ENCODE measurements around the gene NIT1. TPM values are rescaled to one million over a fixed set of nuclear protein-coding genes. Genes with fewer than 3 reads are reported as not detected.

Gene NIT1
- total and polyA plus RNA-seq, 10 of the 15 experiments (the other 5 are each of a cell fraction or from before 2014, with no cell fraction given), result 19.2 to 54.4 (median 28.3) TPM

GRCh38 chr1:161140755-161141400, 23.0 kb downstream of the NIT1 start (continued):
- no peak for TF ChIP-seq RAD51 (IDR thresholded peaks at IDR 0.05)

- Histone ChIP-seq H3K9ac (ENCODE audit: control insufficient read depth, insufficient read depth, low read length) (no peak overlapping the region), H3K79me2 (ENCODE audit: control insufficient read depth, insufficient read depth, low read length) (no peaks in the 10 kb centered on the region), H3K9me3 (replicated peaks; ENCODE audit: control insufficient read depth, insufficient read depth, low read length) (no peaks in the 10 kb centered on the region), H3K4me3 (no peak overlapping the region), H3K27ac (ENCODE audit: control insufficient read depth, insufficient read depth) (no peak overlapping the region), H4K20me1 (ENCODE audit: control insufficient read depth, insufficient read depth) (no peaks in the 10 kb centered on the region), H3K36me3 (ENCODE audit: control insufficient read depth in 2 of 2, insufficient read depth in 2 of 2, low read length in 1 of 2) (no peaks in the 10 kb centered on the region), H2AFZ (ENCODE audit: control insufficient read depth, low read depth, low read length) (no peak overlapping the region), H3K27me3 (replicated peaks in 1 of 2; ENCODE audit: control insufficient read depth in 2 of 2, insufficient read depth in 2 of 2, low read length in 1 of 2) (no peaks in the 10 kb centered on the region), H3K4me1 (ENCODE audit: control insufficient read depth, insufficient read depth, low read length) (no peaks in the 10 kb centered on the region), H3K4me2 (ENCODE audit: control insufficient read depth, insufficient read depth) (no peak overlapping the region)
- ChIA-PET CTCF (interaction anchor here (0.7 to 1.1 kb wide), 3 partner anchors 19 to 154 kb away, joined by 3 read pairs; no protein-coding TSS in a partner anchor), SMC1A (ENCODE audit: uncharacterized antibody, unreplicated experiment) (interaction anchor here (0.8 kb wide), 2 partner anchors 12 to 13 kb away, joined by 3 read pairs; partner anchors contain the start of gene DEDD), RAD21 (ENCODE audit: unreplicated experiment) (no interaction called here), POLR2A (interaction anchor here (1.0 kb wide), 1 partner anchor 11 kb away, joined by 6 read pairs; no protein-coding TSS in a partner anchor)
- intact Hi-C loops (cut with micrococcal nuclease; ENCODE audit: unreplicated experiment), result no loop called here
- no peak for ATAC-seq
- WGBS (ENCODE audit: insufficient coverage, insufficient replicate concordance, low lambda C conversion rate, missing lambda C conversion rate), result 81% methylated on average over 3 of the region's 3 CpGs
- in situ Hi-C loops (cut with MboI), result no loop called here
- FAIRE-seq, result no peak
- no TSS peak for BruUV-seq (replicated peaks)
- DNase-seq (ENCODE audit: low read depth, low spot score), result no peak
- TF ChIP-seq ESRRA (IDR thresholded peaks at IDR 0.05; ENCODE audit: low read length) (no peak), CBX5 (IDR thresholded peaks at IDR 0.05; ENCODE audit: low read depth) (no peak), MXI1 (IDR thresholded peaks at IDR 0.05; ENCODE audit: low read depth, low read length) (no peak), JUNB (IDR thresholded peaks at IDR 0.05) (no peak), EED (IDR thresholded peaks at IDR 0.05; ENCODE audit: low read depth) (no peak), MYB (IDR thresholded peaks at IDR 0.05; ENCODE audit: borderline replicate concordance, low read depth, low read length) (no peak), IKZF1 (conservative IDR thresholded peaks at IDR 0.05) (no peak)
These were observed 27.9 kb downstream of the NIT1 start for GRCh38 chr1:161145832-161146231.

Data from GM12878 (cell line).